CD14-positive monocyte (primary cell): Measurements from ENCODE around the gene MECP2. TPM values are rescaled to one million over a fixed set of nuclear protein-coding genes. Genes with fewer than 3 reads are reported as not detected.

Experiments
- DNase-seq, 3 donors: peaks; one replicate each; pipeline ENCODE4 v3.0.0-alpha.2; 2011 to 2022
- H2AFZ ChIP-seq: 2 replicates; pipeline ENCODE4 v1.6.0; 2012; ENCODE audit warnings: mild to moderate bottlenecking, low read depth, low read length, inconsistent platforms; ENCODE audit not compliant: insufficient read depth, poor library complexity, severe bottlenecking
- H3K27ac ChIP-seq, 2 donors: 1 replicate in 1 of 2; 2 replicates in 1 of 2; pipeline ENCODE4 v1.5.1; 2012 to 2013; ENCODE audit warnings: low read length in 2 of 2, control low read depth in 1 of 2, inconsistent platforms in 1 of 2, low read depth in 1 of 2, mild to moderate bottlenecking in 1 of 2
- H3K27me3 ChIP-seq, 2 donors: one replicate each; pipeline versions ENCODE4 v1.6.0 to v1.6.1; 2011 to 2013; ENCODE audit warnings: low read length in 2 of 2; ENCODE audit not compliant: control insufficient read depth in 2 of 2, insufficient read depth in 2 of 2
- H3K36me3 ChIP-seq, 2 donors: replicated peaks in 1 of 2; 1 replicate in 1 of 2; 2 replicates in 1 of 2; pipeline versions ENCODE4 v1.5.1 to v1.6.1; 2012 to 2013; ENCODE audit warnings: low read length in 2 of 2, control low read depth in 1 of 2, inconsistent platforms in 1 of 2, mild to moderate bottlenecking in 1 of 2; ENCODE audit not compliant: insufficient read depth in 2 of 2, control insufficient read depth in 1 of 2
- H3K4me1 ChIP-seq, 2 donors: 1 replicate in 1 of 2; 2 replicates in 1 of 2; pipeline versions ENCODE4 v1.5.1 to v1.6.1; 2012 to 2013; ENCODE audit warnings: low read length in 2 of 2, control low read depth in 1 of 2, inconsistent platforms in 1 of 2, mild to moderate bottlenecking in 1 of 2, moderate library complexity in 1 of 2; ENCODE audit not compliant: insufficient read depth in 2 of 2, control insufficient read depth in 1 of 2
- H3K4me2 ChIP-seq: replicated peaks from 2 replicates; pipeline ENCODE3; 2012; ENCODE audit warnings: low read length, moderate library complexity, mild to moderate bottlenecking; ENCODE audit not compliant: poor library complexity, severe bottlenecking; ENCODE audit errors: extremely low read depth
- H3K4me3 ChIP-seq, 3 experiments: fragments of 200-600 bp in 1 of 3; sonication (generic) in 1 of 3; replicated peaks in 1 of 3; 1 replicate in 2 of 3; 2 replicates in 1 of 3; pipeline ENCODE4 v1.5.1; 2011 to 2013; ENCODE audit warnings: low read length in 3 of 3, mild to moderate bottlenecking in 3 of 3, control low read depth in 2 of 3, low read depth in 2 of 3, inconsistent platforms in 1 of 3, moderate library complexity in 1 of 3
- H3K79me2 ChIP-seq: 2 replicates; pipeline ENCODE4 v1.6.0; 2012; ENCODE audit warnings: mild to moderate bottlenecking, control low read depth, inconsistent platforms, low read length, moderate library complexity; ENCODE audit not compliant: insufficient read depth
- H3K9ac ChIP-seq: 2 replicates; pipeline ENCODE4 v1.6.0; 2017; ENCODE audit warnings: low read length, mild to moderate bottlenecking; ENCODE audit not compliant: insufficient read depth, poor library complexity, severe bottlenecking
- H3K9me3 ChIP-seq, 2 donors: replicated peaks in 1 of 2; 1 replicate in 1 of 2; 2 replicates in 1 of 2; pipeline versions ENCODE4 v1.5.1 to v1.6.1; 2012 to 2013; ENCODE audit warnings: low read length in 2 of 2, control low read depth in 1 of 2; ENCODE audit not compliant: control insufficient read depth in 1 of 2, insufficient read depth in 1 of 2
- H4K20me1 ChIP-seq: 2 replicates; pipeline ENCODE4 v1.6.0; 2012; ENCODE audit warnings: mild to moderate bottlenecking, low read length, control low read depth, moderate library complexity; ENCODE audit not compliant: insufficient read depth
- H3K27ac Mint-ChIP-seq, 7 donors: one replicate each; pipeline ENCODE4 v1.8.0; 2020; ENCODE audit warnings: mild to moderate bottlenecking in 7 of 7, mixed read lengths in 7 of 7, moderate library complexity in 6 of 7, inconsistent platforms in 2 of 7
- H3K27me3 Mint-ChIP-seq, 3 donors: one replicate each; pipeline ENCODE4 v1.8.0; 2021 to 2022; ENCODE audit warnings: low read depth in 3 of 3, mild to moderate bottlenecking in 3 of 3, mixed read lengths in 3 of 3, moderate library complexity in 3 of 3, inconsistent platforms in 1 of 3
- H3K36me3 Mint-ChIP-seq, 2 donors: one replicate each; pipeline ENCODE4 v1.8.0; 2020; ENCODE audit warnings: mixed read lengths in 2 of 2, inconsistent platforms in 1 of 2, mild to moderate bottlenecking in 1 of 2
- H3K4me1 Mint-ChIP-seq: one replicate; pipeline ENCODE4 v1.8.0; 2020; ENCODE audit warnings: mild to moderate bottlenecking, mixed read lengths
- H3K4me3 Mint-ChIP-seq, 2 donors: one replicate each; pipeline ENCODE4 v1.8.0; 2020; ENCODE audit warnings: mild to moderate bottlenecking in 2 of 2, mixed read lengths in 2 of 2, moderate library complexity in 1 of 2
- H3K9me3 Mint-ChIP-seq, 7 donors: one replicate each; pipeline ENCODE4 v1.8.0; 2020 to 2022; ENCODE audit warnings: mixed read lengths in 7 of 7, mild to moderate bottlenecking in 6 of 7, moderate library complexity in 6 of 7, inconsistent platforms in 2 of 7
- CTCF ChIP-seq: fragments of 200-600 bp; IDR thresholded peaks from one replicate; pipeline ENCODE4 v1.8.0; 2022; ENCODE audit warnings: antibody characterized with exemption, mild to moderate bottlenecking
- WGBS: methylation state at CpG from one replicate; pipeline ENCODE4 v1.1.5; 2013; ENCODE audit warnings: missing lambda C conversion rate; ENCODE audit not compliant: insufficient coverage; 5-methylcytosine and 5-hydroxymethylcytosine counted together
- intact Hi-C, 2 donors: fragments of 100-400 bp; cut with micrococcal nuclease; formaldehyde crosslinking; loops; one replicate each; pipeline versions ENCODE4 v1.15.0 to v1.15.1; 2023
- polyA plus RNA-seq, 3 donors: library from polyadenylated mRNA; depleted of rRNA in 1 of 3; unstranded in 2 of 3; stranded (reverse) in 1 of 3; fragments of 300-500 nt in 2 of 3; fragments of >200 nt in 1 of 3; fragmentation: Illumina TruSeq in 2 of 3; gene quantifications; 1 replicate in 2 of 3; 2 replicates in 1 of 3; pipeline ENCODE4 v1.2.3, GENCODE V29; 2012 to 2021

MECP2 gene
- polyA plus RNA-seq, 3 donors, result 5.2 to 21.2 (median 9.6) TPM

DNA sequence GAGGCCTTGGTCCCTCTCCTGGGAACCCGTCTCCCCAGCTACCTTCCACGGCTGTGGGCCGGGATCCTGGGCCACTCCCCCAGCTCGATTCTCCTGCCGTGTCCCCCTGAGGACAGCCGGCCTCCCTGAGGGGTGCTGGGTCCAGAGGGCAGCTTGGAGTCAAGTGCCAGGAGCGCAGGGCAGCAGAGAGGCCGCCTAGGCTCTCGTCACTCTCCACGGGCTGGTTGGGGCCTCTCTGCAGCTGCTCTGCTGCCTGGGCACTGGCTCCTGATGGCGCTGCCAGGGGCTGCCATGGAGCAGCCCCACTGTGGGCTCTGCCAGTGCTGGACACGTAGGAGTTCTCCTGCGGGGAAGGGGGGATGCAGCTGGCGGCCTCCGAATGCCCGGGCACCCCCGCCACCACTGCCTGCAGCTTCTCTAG, 84.5 kb downstream of the MECP2 start:
- H3K4me3 Mint-ChIP-seq, result no peak overlapping the region
- TF ChIP-seq CTCF, result no peak
- no peaks in the 10 kb centered on the region for H3K27me3 ChIP-seq
- H3K4me2 ChIP-seq, result no peak overlapping the region
- intact Hi-C loops, result loop anchor here (5.0 to 10.0 kb wide), 3 partner anchors 39 to 82 kb away; partner anchors contain the start of genes HCFC1 (in 1 of the 2), MECP2 (in 1 of the 2) and TMEM187 (in 1 of the 2)
- H3K4me3 ChIP-seq, result no peak overlapping the region
- peaks cover 37 to 60% of the 10 kb centered on the region in 2 donors for H3K36me3 Mint-ChIP-seq
- H3K27me3 Mint-ChIP-seq, result peaks cover 0 to 45% (median 0%) of the 10 kb centered on the region in 3 donors
- peaks cover 45 to 58% of the 10 kb centered on the region in 2 donors for H3K4me1 ChIP-seq
- no peak overlapping the region for H3K27ac ChIP-seq
- H3K4me1 Mint-ChIP-seq, result peaks cover 34% of the 10 kb centered on the region
- H2AFZ ChIP-seq, result no peak overlapping the region
- H3K79me2 ChIP-seq, result peaks cover 35% of the 10 kb centered on the region
- peaks cover 0 to 3% (median 0%) of the 10 kb centered on the region in 7 donors for H3K9me3 Mint-ChIP-seq
- no peak for DNase-seq
- peaks cover 54% of the 10 kb centered on the region for H4K20me1 ChIP-seq
- peaks cover 52 to 55% of the 10 kb centered on the region in 2 donors for H3K36me3 ChIP-seq
- H3K9me3 ChIP-seq, result no peaks in the 10 kb centered on the region
- H3K27ac Mint-ChIP-seq, result peak overlapping the region in 2 of 7 donors; percentile 55 to 93
- no peak overlapping the region for H3K9ac ChIP-seq
- 92% methylated on average over 8 of the region's 17 CpGs for WGBS

GRCh38 chrX:154012336-154012991, 85.1 kb downstream of the MECP2 start:
- Histone ChIP-seq H3K4me1 (peaks cover 47 to 60% of the 10 kb centered on the region in 2 donors), H3K4me2 (no peak overlapping the region), H3K9ac (no peak overlapping the region), H3K4me3 (no peak overlapping the region), H3K36me3 (peaks cover 50 to 52% of the 10 kb centered on the region in 2 donors), H3K27ac (peak overlapping the region in 1 of 2 donors; percentile 92), H3K27me3 (peaks cover 0 to 2% of the 10 kb centered on the region in 2 donors), H3K9me3 (no peaks in the 10 kb centered on the region), H3K79me2 (peaks cover 30% of the 10 kb centered on the region), H2AFZ (no peak overlapping the region), H4K20me1 (peaks cover 51% of the 10 kb centered on the region)
- DNase-seq, result no peak
- peaks cover 39% of the 10 kb centered on the region for H3K4me1 Mint-ChIP-seq
- no peak for TF ChIP-seq CTCF
- peak overlapping the region in 5 of 7 donors; percentile 68 to 96 (median 93) for H3K27ac Mint-ChIP-seq
- no peak overlapping the region for H3K4me3 Mint-ChIP-seq
- H3K36me3 Mint-ChIP-seq, result peaks cover 42 to 59% of the 10 kb centered on the region in 2 donors
- H3K27me3 Mint-ChIP-seq, result peaks cover 0 to 47% (median 0%) of the 10 kb centered on the region in 3 donors
- intact Hi-C loops, result loop anchor here (5.0 to 10.0 kb wide), 3 partner anchors 40 to 82 kb away; partner anchors contain the start of genes HCFC1 (in 1 of the 2), MECP2 (in 1 of the 2) and TMEM187 (in 1 of the 2)
- H3K9me3 Mint-ChIP-seq, result peaks cover 0 to 5% (median 0%) of the 10 kb centered on the region in 7 donors
- WGBS, result 88% methylated on average over 16 of the region's 17 CpGs
